GM12878 (cell line): ENCODE measurements around the gene SCT. TPM values are rescaled to one million over a fixed set of nuclear protein-coding genes. Genes with fewer than 3 reads are reported as not detected.

ENCODE experiments used
- CHD2 ChIP-seq: IDR thresholded peaks from 2 replicates; pipeline ENCODE4 v1.6.1; 2011; ENCODE audit warnings: low read depth, low read length, improper control_type of control experiment, borderline replicate concordance
- FOXM1 ChIP-seq: IDR thresholded peaks from 2 replicates; pipeline ENCODE4 v1.6.1; 2012; ENCODE audit warnings: low read depth, mild to moderate bottlenecking, inconsistent platforms, low read length, moderate library complexity
- HDGF ChIP-seq: fragments of 450-650 bp; IDR thresholded peaks from 2 replicates; pipeline ENCODE4 v1.6.1; 2016; ENCODE audit warnings: antibody characterized with exemption
- NFYB ChIP-seq: IDR thresholded peaks from 2 replicates; pipeline ENCODE4 v1.6.1; 2011; ENCODE audit warnings: low read depth, mild to moderate bottlenecking, low read length, improper control_type of control experiment, moderate library complexity; ENCODE audit not compliant: insufficient read depth
- PAX5 ChIP-seq: IDR thresholded peaks from 2 replicates; pipeline ENCODE4 v1.6.1; 2011; ENCODE audit warnings: low read depth, low read length, borderline replicate concordance
- RCOR1 ChIP-seq: conservative IDR thresholded peaks from 2 replicates; pipeline ENCODE4 v1.6.1; 2012; ENCODE audit warnings: low read depth, low read length, improper control_type of control experiment
- SRF ChIP-seq, 2 experiments: IDR thresholded peaks; 2 replicates each; pipeline ENCODE4 v1.6.1; 2011; ENCODE audit warnings: low read depth in 2 of 2, low read length in 2 of 2, mild to moderate bottlenecking in 1 of 2, moderate library complexity in 1 of 2
- STAT1 ChIP-seq: fragments of 450-650 bp; conservative IDR thresholded peaks from 2 replicates; pipeline ENCODE4 v1.6.1; 2014; ENCODE audit warnings: antibody characterized with exemption, mild to moderate bottlenecking
- polyA plus RNA-seq, 11 experiments: library from polyadenylated mRNA; depleted of rRNA in 4 of 11; unstranded in 6 of 11; stranded (reverse) in 5 of 11; fragments of >200 nt; fragmentation: Nextera tagmentation in 4 of 11; fragmentation: Illumina TruSeq in 1 of 11; extraction: Ambion mirVana in 4 of 11; extraction: Trizol in 1 of 11; gene quantifications; 1 replicate in 1 of 11; 2 replicates in 10 of 11; pipeline versions ENCODE4 v1.2.1 to v1.2.3, GENCODE V29; 2011 to 2016; ENCODE audit warnings: inconsistent platforms in 2 of 11, missing spikeins in 2 of 11, low read depth in 1 of 11
- total RNA-seq, 4 experiments: library from RNA; depleted of rRNA in 3 of 4; stranded (reverse); fragments of >200 nt in 3 of 4; fragmentation: Illumina TruSeq in 1 of 4; extraction: Trizol in 1 of 4; gene quantifications; 2 replicates each; pipeline versions ENCODE4 v1.2.1 to v1.2.3, GENCODE V29; 2013 to 2021
- TF ChIP-seq, protein P1 (sequence below): IDR thresholded peaks from 2 replicates; pipeline ENCODE4 v1.6.1; 2011; ENCODE audit warnings: low read depth, mild to moderate bottlenecking, low read length, moderate library complexity, borderline replicate concordance; ENCODE audit errors: extremely low read depth
- TF ChIP-seq, protein P2 (sequence below): fragments of 450-650 bp; IDR thresholded peaks from 2 replicates; pipeline ENCODE4 v1.6.1; 2017; ENCODE audit warnings: mild to moderate bottlenecking, low read depth, inconsistent platforms; ENCODE audit not compliant: poor library complexity, severe bottlenecking
- TF ChIP-seq, protein P3 (sequence below): fragments of 450-650 bp; IDR thresholded peaks from 2 replicates; pipeline ENCODE4 v1.6.1; 2016; ENCODE audit warnings: mild to moderate bottlenecking, moderate library complexity, borderline replicate concordance
- TF ChIP-seq, protein P4 (sequence below): IDR thresholded peaks from 2 replicates; pipeline ENCODE4 v1.6.1; 2012; ENCODE audit warnings: low read length, inconsistent platforms
- TF ChIP-seq, protein P5 (sequence below): IDR thresholded peaks from 2 replicates; pipeline ENCODE4 v1.6.1; 2012; ENCODE audit warnings: low read depth, low read length, improper control_type of control experiment
- TF ChIP-seq, protein P6 (sequence below): IDR thresholded peaks from 2 replicates; pipeline ENCODE4 v1.6.1; 2012; ENCODE audit warnings: improper control_type of control experiment, low read depth, low read length; ENCODE audit not compliant: insufficient replicate concordance

Gene SCT
- total and polyA plus RNA-seq, 10 of the 15 experiments (the other 5 are each of a cell fraction or from before 2014, with no cell fraction given) = not detected

DNA sequence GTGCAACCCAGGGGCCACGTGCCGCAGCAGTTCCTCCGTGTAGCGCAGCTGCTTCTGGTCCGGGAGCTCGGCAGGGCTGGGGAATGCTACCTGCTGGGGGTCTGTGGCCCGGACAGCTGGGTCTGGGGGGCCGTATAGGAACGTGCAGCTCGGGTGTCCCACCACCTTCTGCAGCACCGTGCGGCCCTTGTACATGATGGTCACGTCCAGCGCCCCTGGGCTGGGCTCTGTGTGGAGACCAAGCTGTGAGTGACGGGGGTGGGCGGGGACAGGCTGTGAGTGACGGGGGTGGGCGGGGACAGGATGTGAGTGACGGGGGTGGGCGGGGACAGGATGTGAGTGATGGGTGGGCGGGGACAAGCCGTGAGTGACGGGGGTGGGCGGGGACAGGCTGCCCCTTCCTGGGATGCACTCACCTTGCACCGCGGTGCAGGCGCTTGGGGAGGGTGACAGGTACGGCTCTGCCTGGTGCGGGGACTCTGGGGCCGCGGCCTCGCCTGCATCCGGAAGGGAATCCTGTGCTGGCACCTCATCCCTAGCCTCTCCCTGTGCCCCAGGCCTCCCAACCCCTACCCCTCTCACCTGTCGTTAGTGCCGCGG is 13.5 kb downstream of the SCT start (continued):
- TF ChIP-seq, protein P1, sequence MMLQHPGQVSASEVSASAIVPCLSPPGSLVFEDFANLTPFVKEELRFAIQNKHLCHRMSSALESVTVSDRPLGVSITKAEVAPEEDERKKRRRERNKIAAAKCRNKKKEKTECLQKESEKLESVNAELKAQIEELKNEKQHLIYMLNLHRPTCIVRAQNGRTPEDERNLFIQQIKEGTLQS = no peak
- TF ChIP-seq STAT1 (no peak), SRF (IDR thresholded peaks at IDR 0.05; ENCODE audit: low read depth in 2 of 2, low read length in 2 of 2) (no peak), HDGF (no peak), NFYB (no peak), PAX5 (0 out of 2 replicates have a peak, but pooled peaks have one; percentile 5), RCOR1 (no peak), CHD2 (no peak), FOXM1 (no peak)
- TF ChIP-seq, protein P2, sequence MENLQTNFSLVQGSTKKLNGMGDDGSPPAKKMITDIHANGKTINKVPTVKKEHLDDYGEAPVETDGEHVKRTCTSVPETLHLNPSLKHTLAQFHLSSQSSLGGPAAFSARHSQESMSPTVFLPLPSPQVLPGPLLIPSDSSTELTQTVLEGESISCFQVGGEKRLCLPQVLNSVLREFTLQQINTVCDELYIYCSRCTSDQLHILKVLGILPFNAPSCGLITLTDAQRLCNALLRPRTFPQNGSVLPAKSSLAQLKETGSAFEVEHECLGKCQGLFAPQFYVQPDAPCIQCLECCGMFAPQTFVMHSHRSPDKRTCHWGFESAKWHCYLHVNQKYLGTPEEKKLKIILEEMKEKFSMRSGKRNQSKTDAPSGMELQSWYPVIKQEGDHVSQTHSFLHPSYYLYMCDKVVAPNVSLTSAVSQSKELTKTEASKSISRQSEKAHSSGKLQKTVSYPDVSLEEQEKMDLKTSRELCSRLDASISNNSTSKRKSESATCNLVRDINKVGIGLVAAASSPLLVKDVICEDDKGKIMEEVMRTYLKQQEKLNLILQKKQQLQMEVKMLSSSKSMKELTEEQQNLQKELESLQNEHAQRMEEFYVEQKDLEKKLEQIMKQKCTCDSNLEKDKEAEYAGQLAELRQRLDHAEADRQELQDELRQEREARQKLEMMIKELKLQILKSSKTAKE = no peak
- TF ChIP-seq, protein P3, sequence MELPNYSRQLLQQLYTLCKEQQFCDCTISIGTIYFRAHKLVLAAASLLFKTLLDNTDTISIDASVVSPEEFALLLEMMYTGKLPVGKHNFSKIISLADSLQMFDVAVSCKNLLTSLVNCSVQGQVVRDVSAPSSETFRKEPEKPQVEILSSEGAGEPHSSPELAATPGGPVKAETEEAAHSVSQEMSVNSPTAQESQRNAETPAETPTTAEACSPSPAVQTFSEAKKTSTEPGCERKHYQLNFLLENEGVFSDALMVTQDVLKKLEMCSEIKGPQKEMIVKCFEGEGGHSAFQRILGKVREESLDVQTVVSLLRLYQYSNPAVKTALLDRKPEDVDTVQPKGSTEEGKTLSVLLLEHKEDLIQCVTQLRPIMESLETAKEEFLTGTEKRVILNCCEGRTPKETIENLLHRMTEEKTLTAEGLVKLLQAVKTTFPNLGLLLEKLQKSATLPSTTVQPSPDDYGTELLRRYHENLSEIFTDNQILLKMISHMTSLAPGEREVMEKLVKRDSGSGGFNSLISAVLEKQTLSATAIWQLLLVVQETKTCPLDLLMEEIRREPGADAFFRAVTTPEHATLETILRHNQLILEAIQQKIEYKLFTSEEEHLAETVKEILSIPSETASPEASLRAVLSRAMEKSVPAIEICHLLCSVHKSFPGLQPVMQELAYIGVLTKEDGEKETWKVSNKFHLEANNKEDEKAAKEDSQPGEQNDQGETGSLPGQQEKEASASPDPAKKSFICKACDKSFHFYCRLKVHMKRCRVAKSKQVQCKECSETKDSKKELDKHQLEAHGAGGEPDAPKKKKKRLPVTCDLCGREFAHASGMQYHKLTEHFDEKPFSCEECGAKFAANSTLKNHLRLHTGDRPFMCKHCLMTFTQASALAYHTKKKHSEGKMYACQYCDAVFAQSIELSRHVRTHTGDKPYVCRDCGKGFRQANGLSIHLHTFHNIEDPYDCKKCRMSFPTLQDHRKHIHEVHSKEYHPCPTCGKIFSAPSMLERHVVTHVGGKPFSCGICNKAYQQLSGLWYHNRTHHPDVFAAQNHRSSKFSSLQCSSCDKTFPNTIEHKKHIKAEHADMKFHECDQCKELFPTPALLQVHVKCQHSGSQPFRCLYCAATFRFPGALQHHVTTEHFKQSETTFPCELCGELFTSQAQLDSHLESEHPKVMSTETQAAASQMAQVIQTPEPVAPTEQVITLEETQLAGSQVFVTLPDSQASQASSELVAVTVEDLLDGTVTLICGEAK = no peak
- TF ChIP-seq, protein P4, sequence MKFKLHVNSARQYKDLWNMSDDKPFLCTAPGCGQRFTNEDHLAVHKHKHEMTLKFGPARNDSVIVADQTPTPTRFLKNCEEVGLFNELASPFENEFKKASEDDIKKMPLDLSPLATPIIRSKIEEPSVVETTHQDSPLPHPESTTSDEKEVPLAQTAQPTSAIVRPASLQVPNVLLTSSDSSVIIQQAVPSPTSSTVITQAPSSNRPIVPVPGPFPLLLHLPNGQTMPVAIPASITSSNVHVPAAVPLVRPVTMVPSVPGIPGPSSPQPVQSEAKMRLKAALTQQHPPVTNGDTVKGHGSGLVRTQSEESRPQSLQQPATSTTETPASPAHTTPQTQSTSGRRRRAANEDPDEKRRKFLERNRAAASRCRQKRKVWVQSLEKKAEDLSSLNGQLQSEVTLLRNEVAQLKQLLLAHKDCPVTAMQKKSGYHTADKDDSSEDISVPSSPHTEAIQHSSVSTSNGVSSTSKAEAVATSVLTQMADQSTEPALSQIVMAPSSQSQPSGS = no peak
- TF ChIP-seq, protein P5, sequence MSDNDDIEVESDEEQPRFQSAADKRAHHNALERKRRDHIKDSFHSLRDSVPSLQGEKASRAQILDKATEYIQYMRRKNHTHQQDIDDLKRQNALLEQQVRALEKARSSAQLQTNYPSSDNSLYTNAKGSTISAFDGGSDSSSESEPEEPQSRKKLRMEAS = no peak
- TF ChIP-seq, protein P6, sequence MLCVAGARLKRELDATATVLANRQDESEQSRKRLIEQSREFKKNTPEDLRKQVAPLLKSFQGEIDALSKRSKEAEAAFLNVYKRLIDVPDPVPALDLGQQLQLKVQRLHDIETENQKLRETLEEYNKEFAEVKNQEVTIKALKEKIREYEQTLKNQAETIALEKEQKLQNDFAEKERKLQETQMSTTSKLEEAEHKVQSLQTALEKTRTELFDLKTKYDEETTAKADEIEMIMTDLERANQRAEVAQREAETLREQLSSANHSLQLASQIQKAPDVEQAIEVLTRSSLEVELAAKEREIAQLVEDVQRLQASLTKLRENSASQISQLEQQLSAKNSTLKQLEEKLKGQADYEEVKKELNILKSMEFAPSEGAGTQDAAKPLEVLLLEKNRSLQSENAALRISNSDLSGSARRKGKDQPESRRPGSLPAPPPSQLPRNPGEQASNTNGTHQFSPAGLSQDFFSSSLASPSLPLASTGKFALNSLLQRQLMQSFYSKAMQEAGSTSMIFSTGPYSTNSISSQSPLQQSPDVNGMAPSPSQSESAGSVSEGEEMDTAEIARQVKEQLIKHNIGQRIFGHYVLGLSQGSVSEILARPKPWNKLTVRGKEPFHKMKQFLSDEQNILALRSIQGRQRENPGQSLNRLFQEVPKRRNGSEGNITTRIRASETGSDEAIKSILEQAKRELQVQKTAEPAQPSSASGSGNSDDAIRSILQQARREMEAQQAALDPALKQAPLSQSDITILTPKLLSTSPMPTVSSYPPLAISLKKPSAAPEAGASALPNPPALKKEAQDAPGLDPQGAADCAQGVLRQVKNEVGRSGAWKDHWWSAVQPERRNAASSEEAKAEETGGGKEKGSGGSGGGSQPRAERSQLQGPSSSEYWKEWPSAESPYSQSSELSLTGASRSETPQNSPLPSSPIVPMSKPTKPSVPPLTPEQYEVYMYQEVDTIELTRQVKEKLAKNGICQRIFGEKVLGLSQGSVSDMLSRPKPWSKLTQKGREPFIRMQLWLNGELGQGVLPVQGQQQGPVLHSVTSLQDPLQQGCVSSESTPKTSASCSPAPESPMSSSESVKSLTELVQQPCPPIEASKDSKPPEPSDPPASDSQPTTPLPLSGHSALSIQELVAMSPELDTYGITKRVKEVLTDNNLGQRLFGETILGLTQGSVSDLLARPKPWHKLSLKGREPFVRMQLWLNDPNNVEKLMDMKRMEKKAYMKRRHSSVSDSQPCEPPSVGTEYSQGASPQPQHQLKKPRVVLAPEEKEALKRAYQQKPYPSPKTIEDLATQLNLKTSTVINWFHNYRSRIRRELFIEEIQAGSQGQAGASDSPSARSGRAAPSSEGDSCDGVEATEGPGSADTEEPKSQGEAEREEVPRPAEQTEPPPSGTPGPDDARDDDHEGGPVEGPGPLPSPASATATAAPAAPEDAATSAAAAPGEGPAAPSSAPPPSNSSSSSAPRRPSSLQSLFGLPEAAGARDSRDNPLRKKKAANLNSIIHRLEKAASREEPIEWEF = no peak
